COLO668 (cell line): ENCODE measurements around the gene KIAA1217.
A peak's percentile ranks its signal among the peaks of the same experiment; 100 is the strongest.

Experiments used
- DNase-seq: peaks from one replicate; lab custom pipeline; 2025; ENCODE audit not compliant: unreplicated experiment; lab: John Stamatoyannopoulos, UW

The KIAA1217 gene

GRCh38 chr10:24358022-24358421, 149.1 kb downstream of the KIAA1217 start:
- no peak for DNase-seq

GRCh38 chr10:24360282-24361127, 151.6 kb downstream of the KIAA1217 start:
- peak; percentile 8 for DNase-seq

- DNase-seq = no peak
Measured at GRCh38 chr10:24363070-24363469, 154.1 kb downstream of the KIAA1217 start.

DNA sequence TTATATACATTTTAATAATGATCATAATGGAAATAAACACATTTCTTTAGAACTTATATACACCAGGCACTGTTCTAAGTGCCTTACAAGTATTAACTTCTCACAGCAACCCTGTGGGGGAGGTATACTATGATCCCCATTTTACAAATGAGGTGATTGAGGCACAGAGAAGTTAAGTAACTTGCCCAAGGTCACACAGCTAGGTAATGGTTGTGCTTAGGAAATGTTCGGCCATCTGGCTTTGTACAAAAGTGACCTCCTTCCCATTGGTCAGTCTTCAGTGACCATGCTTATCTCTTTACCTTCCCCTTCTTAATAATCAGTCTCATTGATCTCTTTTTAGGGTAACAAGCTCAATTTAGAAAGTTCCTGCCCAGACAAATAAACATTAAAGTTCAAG, 158.8 kb downstream of the KIAA1217 start:
- no peak for DNase-seq

GRCh38 chr10:24370877-24371276, 161.9 kb downstream of the KIAA1217 start:
- no peak for DNase-seq

DNA sequence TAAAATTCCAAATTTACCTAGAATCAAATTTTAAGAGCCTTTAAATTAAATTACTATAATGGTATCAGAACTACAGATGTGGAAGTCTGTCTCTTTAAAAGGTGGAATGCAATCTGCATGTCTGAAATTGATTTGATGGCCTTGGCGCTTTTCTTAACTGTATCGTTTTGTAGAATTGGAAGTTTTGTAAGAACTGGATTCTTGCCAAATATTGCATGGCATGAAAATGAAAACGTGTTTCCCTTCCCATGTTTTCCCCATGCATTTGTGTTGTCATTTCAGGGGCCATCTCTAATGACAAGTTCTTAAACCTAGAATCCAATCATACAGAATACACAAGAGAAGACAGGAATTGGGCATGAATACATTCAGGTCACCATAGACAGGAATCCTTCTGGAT, 162.5 kb downstream of the KIAA1217 start:
- DNase-seq = no peak

GRCh38 chr10:24374134-24374915, 165.4 kb downstream of the KIAA1217 start:
- DNase-seq = no peak

DNA sequence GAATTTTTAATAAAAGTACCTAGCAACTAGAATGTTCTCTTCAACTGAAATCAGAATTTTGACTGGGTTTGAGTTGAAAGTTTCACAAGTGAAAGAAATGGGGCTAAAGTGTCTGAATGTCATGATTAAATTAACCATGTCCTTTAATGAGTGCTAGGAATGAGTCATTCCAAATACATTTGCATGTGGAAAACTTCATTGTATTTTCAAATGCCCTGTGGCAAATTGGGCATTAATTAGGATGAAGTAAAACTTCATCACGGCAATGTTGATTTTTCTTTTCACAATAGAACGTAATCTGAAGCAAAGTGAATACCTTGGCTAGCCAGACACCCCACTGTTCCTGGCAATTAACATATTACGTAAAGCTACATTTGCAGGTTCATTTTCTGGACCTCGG, 166.6 kb downstream of the KIAA1217 start:
- no peak for DNase-seq

DNA sequence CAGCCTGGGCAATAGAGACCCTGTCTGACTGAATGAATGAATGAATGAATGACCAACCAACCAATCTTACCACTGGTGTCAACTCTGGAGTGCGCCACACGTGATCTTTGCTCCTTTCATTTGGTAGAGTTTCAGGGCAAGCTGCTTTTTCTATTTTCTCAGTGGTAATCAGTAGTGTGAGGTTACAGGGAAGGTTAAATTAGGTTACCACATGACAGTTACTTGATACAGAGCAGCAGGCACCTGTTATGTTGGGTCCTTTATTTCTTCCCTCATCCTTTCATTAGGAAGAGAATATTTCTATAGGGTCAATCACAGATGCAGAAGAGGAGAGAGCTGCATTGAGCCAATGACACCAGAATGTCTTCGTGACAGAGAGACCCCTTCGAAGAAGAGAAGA, 167.8 kb downstream of the KIAA1217 start:
- DNase-seq = no peak

- no peak for DNase-seq
Measured at GRCh38 chr10:24378126-24378920, 169.4 kb downstream of the KIAA1217 start.

DNA sequence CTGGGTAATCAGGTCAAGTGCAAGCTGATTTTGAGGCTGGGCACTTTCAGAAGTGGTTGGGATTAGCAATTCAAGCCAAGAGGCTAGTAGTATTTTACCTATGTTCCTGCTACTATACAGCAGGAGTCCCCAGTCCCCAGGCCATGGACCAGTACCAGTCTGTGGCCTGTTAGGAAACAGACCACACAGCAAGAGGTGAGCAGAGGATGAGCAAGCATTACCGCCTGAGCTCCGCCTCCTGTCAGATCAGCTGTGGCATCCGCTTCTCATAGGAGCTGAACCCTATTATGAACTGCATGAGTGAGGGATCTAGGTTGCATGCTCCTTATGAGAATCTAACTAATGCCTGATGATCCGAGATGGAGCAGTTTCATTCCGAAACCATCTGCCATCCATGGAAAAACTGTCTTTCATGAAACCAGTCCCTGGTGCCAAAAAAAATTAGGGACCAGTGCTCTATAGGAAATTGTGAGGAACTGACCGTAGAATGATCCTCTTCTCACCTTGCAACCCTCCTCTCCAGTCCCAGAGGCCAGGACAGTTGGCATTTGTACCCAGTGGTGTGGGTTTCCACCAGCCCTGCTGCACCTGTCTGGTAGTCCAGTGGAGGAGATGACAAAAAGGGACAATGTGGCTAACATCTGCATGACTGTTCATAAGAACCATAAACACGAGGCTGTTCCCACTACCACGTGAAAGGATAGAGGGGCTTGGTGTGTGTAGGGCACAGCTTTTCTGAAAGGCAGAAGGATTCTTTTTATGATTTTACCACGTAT, 172.5 kb downstream of the KIAA1217 start:
- no peak for DNase-seq

DNA sequence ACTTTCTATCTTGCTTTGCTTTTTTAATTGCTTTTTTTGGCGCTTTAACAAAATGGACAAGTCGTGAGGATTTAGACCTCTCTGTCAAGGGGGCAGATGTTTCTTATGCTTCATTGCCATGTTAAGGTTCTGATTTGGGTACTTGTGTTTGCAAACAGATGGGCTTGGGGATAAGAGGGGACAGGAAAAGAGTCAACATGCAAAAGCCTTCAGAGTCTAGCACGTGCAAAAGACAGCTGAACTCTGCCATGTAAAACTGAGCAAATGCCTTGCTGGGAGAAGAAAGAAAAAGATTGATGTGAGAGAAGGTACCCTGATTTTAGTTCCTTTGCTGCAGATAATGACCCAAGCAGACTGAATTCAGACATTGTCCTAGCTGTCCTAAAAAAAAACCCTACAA, 173.1 kb downstream of the KIAA1217 start:
- no peak for DNase-seq

DNA sequence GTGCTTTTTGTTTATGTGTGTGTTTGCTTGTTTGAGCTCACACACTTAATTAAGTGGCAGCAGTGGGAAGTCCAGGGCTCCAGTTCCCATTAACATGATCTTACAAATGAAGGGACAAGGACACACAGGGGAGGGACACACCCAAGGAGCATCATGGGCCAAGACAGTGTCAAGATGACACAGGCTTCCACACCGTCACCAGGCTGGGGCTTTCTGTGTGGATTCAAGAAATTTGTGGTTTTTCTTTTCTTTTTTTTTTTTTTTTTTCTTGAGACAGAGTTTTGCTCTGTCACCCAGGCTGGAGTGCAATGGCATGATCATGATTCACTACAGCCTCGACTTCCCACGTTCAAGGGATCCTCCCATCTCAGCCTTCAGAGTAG, 173.6 kb downstream of the KIAA1217 start:
- no peak for DNase-seq

DNA sequence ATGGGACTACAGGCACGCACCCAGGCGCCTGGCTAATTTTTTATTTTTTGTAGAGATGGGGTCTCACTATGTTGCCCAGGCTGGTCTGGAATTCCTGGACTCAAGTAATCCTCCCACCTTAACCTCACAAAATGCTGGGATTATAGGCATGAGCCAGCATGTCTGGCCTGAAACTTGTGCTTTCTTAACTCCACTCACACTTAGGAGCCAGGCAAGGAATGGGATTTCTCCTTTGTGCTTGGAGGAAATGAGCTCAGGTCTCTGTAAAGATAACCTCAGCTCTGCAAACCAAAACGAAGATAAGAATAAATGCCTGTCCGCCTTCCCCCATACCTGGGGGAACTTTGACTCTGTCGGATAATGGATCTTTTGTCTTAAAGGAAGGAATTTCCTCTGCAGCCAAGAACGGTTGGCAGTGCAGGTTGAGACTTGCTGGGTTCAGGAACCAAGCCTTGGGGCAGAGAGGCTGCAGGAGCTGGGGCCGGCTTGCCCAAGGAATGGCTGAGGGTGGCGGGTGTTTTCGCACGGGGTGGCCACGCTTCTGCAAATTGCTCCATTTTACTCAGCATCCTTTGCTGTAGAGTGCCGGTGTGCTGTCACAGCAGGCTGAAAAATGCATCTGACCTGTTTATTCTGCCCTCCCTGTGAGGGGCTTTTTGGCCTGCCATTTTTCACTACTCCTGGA, 174.2 kb downstream of the KIAA1217 start:
- no peak for DNase-seq

GRCh38 chr10:24383681-24384106, 174.8 kb downstream of the KIAA1217 start:
- DNase-seq = peak; percentile 64

DNA sequence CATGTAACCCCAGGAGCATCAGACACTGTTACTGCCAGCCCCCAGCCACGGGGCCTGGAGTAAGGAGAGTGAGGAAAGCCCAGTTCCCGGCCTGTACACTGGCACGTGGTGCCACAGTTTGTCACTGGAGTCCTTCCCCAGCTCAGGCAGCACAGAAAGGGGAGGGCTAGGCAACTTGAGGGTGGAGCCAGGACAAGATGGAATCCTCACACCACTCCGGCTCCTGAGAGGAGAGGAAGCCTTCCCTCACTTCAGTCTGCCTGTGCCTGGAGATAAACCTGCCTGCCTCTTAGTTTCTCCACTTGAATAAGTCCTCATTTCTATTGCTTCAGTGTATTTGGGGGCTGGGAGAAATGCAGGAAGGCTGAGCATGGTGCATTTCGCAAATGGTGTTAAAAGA, 176.0 kb downstream of the KIAA1217 start:
- no peak for DNase-seq

DNA sequence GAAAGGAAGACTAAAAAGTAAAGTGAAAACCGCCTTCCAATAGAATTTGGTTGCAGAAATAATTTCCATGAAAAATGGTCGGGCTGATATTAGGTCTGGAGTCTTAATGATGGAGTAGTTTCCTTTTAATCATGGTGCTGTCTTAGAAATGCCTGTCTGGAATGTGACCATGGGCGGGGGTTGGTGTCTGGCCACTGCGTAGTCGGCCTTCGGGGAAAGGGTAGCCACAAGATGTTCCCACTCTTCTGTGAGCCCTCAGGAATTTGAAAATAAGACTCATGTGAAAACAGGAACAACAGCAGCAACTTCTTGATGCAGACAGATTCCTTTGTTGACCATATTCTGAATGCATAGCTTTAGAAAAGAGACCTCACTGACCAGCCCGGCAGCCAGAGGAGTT, 176.8 kb downstream of the KIAA1217 start:
- DNase-seq = no peak

DNA sequence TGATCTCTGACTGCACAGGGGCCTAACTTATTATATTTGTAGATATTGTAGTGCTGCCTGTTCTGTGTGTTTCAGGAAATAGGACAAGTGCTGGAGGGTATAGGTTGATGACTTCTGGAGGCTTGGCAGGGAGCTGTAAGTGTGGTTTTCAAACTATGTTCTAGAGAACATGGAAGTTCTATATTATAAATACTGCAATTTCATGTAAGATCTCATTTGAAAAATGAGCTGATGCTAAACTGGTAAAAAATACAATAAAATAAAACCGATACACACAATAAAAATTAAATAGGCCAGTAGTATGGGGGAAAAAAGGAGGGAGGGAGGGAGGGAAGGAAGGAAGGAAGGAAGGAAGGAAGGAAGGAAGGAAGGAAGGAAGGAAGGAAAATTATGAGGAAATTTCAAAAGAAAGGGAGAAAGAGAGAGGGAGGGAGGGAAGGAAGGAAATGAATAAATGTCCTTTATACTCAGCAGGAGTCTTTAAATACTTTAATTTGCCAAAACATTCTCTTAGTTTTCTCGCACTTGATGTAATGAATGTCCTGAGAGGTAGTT, 181.3 kb downstream of the KIAA1217 start:
- no peak for DNase-seq

DNA sequence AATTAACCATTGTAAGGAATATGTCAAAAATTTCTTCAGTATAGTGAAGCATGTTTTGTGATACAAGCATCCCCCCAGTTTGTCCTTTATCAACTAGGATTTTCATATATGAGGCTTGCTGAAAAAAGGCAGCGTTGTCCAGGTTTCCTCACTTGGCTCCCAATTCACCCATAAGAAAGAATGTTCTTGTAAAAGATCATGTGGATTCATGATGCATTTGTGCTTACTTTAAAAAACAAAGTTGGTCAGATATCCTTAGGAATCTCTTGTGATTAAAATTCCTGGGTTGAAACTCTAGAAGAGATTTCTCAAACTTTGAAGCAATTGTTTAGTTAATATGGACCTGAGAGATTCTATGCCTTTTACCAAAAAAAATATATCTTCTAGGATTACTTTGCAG, 181.8 kb downstream of the KIAA1217 start:
- DNase-seq = no peak

- no peak for DNase-seq
Measured at GRCh38 chr10:24393201-24393600, 184.3 kb downstream of the KIAA1217 start.
